ENCODE data around the gene RAI1.

DNA sequence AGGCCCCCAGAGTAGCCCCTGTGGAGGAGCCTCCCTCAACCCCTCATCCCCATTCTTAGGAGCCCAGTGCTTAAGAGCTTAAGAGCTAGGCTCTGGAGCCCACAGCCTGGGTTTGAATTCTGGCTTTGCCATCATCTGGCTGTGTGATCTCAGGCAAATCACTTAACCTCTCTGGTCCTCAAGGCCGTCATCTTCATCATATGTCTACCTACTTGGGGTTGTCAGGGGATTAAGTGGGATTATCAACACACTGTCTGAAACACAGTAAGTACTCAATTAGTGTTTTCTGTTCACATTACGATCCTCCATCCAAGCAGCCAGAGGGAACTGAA lies 150.7 kb downstream of the RAI1 start:
- TF ChIP-seq POLR2A (IDR thresholded peaks at IDR 0.05; ENCODE audit: low read depth, low read length) = no peak
- TF ChIP-seq TAF1 (IDR thresholded peaks at IDR 0.05; ENCODE audit: borderline replicate concordance, low read depth, low read length) = no peak
